H9 (cell line): ENCODE measurements around the gene SNX18. TPM values are rescaled to one million over a fixed set of nuclear protein-coding genes. Genes with fewer than 3 reads are reported as not detected.

ENCODE experiments used
- DNase-seq: peaks from one replicate; pipeline ENCODE4 v3.0.0-alpha.2; 2017
- H2AFZ ChIP-seq: one replicate; pipeline ENCODE4 v1.6.1; 2013; ENCODE audit warnings: mild to moderate bottlenecking, low read length, control low read depth, moderate library complexity
- H2AK5ac ChIP-seq: 2 replicates; pipeline ENCODE4 v1.6.1; 2013; ENCODE audit warnings: low read length, control low read depth, mixed read lengths; ENCODE audit not compliant: insufficient read length
- H2BK120ac ChIP-seq: one replicate; pipeline ENCODE4 v1.6.1; 2013; ENCODE audit warnings: low read depth, mild to moderate bottlenecking, low read length, control low read depth, inconsistent platforms; ENCODE audit not compliant: poor library complexity, severe bottlenecking
- H2BK12ac ChIP-seq: 2 replicates; pipeline ENCODE4 v1.6.1; 2013; ENCODE audit warnings: low read length, control low read depth, mixed read lengths, low read depth; ENCODE audit not compliant: insufficient read length
- H2BK15ac ChIP-seq: 2 replicates; pipeline ENCODE4 v1.6.1; 2013; ENCODE audit warnings: low read depth, low read length, control low read depth
- H2BK20ac ChIP-seq: one replicate; pipeline ENCODE4 v1.6.1; 2013; ENCODE audit warnings: low read depth, mild to moderate bottlenecking, low read length, control low read depth, inconsistent platforms; ENCODE audit not compliant: poor library complexity, severe bottlenecking
- H2BK5ac ChIP-seq: 2 replicates; pipeline ENCODE4 v1.6.1; 2013; ENCODE audit warnings: low read length, control low read depth, mixed read lengths; ENCODE audit not compliant: insufficient read length
- H3K14ac ChIP-seq: 2 replicates; pipeline ENCODE4 v1.6.1; 2013; ENCODE audit warnings: low read length, control low read depth; ENCODE audit not compliant: insufficient read depth
- H3K18ac ChIP-seq: 2 replicates; pipeline ENCODE4 v1.6.1; 2013; ENCODE audit warnings: low read depth, mild to moderate bottlenecking, mixed read lengths, low read length, control low read depth; ENCODE audit not compliant: insufficient read length
- H3K23ac ChIP-seq: 2 replicates; pipeline ENCODE4 v1.6.1; 2013; ENCODE audit warnings: low read length, control low read depth, mixed read lengths, low read depth; ENCODE audit not compliant: insufficient read length
- H3K23me2 ChIP-seq: 2 replicates; pipeline ENCODE4 v1.6.1; 2013; ENCODE audit warnings: low read depth, mild to moderate bottlenecking, mixed read lengths, low read length, control low read depth; ENCODE audit not compliant: insufficient read length, poor library complexity, severe bottlenecking
- H3K27ac ChIP-seq: 2 replicates; pipeline ENCODE4 v1.5.1; 2013; ENCODE audit warnings: low read length, control low read depth, mixed read lengths, low read depth; ENCODE audit not compliant: insufficient read length
- H3K27me3 ChIP-seq: 2 replicates; pipeline ENCODE4 v1.6.1; 2013; ENCODE audit warnings: low read length, control low read depth, inconsistent platforms; ENCODE audit not compliant: insufficient read depth
- H3K4ac ChIP-seq: 2 replicates; pipeline ENCODE4 v1.6.1; 2013; ENCODE audit warnings: low read depth, mild to moderate bottlenecking, control low read depth, inconsistent platforms, low read length, moderate library complexity
- H3K4me1 ChIP-seq: 2 replicates; pipeline ENCODE4 v1.6.1; 2013; ENCODE audit warnings: low read length, control low read depth, inconsistent platforms; ENCODE audit not compliant: insufficient read depth
- H3K4me2 ChIP-seq: 2 replicates; pipeline ENCODE4 v1.6.1; 2013; ENCODE audit warnings: low read length, control low read depth, mixed read lengths; ENCODE audit not compliant: insufficient read length, insufficient read depth
- H3K56ac ChIP-seq: 2 replicates; pipeline ENCODE4 v1.6.1; 2013; ENCODE audit warnings: low read depth, mild to moderate bottlenecking, mixed read lengths, low read length, control low read depth; ENCODE audit not compliant: insufficient read length
- H3K79me1 ChIP-seq: 2 replicates; pipeline ENCODE4 v1.6.1; 2013; ENCODE audit warnings: low read depth, mild to moderate bottlenecking, moderate library complexity, low read length, control low read depth, inconsistent platforms; ENCODE audit not compliant: insufficient read depth, poor library complexity, severe bottlenecking
- H3K79me2 ChIP-seq: 2 replicates; pipeline ENCODE4 v1.6.1; 2013; ENCODE audit warnings: low read length, control low read depth, inconsistent platforms; ENCODE audit not compliant: insufficient read depth
- H3K9ac ChIP-seq: 2 replicates; pipeline ENCODE4 v1.6.1; 2013; ENCODE audit warnings: low read length, control low read depth, mixed read lengths; ENCODE audit not compliant: insufficient read length; ENCODE audit errors: extremely low read depth
- H3K9me3 ChIP-seq: one replicate; pipeline ENCODE4 v1.6.1; 2013; ENCODE audit warnings: low read depth, low read length, inconsistent platforms; ENCODE audit not compliant: control insufficient read depth
- H3T11ph ChIP-seq: one replicate; pipeline ENCODE4 v1.6.1; 2013; ENCODE audit warnings: mild to moderate bottlenecking, low read length, control low read depth, inconsistent platforms
- H4K20me1 ChIP-seq: one replicate; pipeline ENCODE4 v1.6.1; 2013; ENCODE audit not compliant: control insufficient read depth, insufficient read length, insufficient read depth
- H4K5ac ChIP-seq: 2 replicates; pipeline ENCODE4 v1.6.1; 2013; ENCODE audit warnings: low read depth, mild to moderate bottlenecking, mixed read lengths, low read length, control low read depth; ENCODE audit not compliant: insufficient read length
- H4K8ac ChIP-seq: replicated peaks from 2 replicates; pipeline ENCODE4 v1.6.1; 2013; ENCODE audit warnings: low read length, control low read depth, mixed read lengths, low read depth; ENCODE audit not compliant: insufficient read length
- H4K91ac ChIP-seq: 2 replicates; pipeline ENCODE4 v1.6.1; 2013; ENCODE audit warnings: low read depth, mild to moderate bottlenecking, moderate library complexity, mixed read lengths, low read length, control low read depth; ENCODE audit not compliant: insufficient read length
- H3K27ac Mint-ChIP-seq, 3 experiments: 2 replicates in 2 of 3; 3 replicates in 1 of 3; pipeline ENCODE4 v1.8.0; 2020 to 2021; ENCODE audit warnings: mixed read lengths in 3 of 3, mild to moderate bottlenecking in 1 of 3, moderate library complexity in 1 of 3
- H3K27me3 Mint-ChIP-seq: 2 replicates; pipeline ENCODE4 v1.8.0; 2021; ENCODE audit warnings: low read depth, mild to moderate bottlenecking, moderate library complexity, mixed read lengths
- H3K36me3 Mint-ChIP-seq, 3 experiments: 2 replicates in 2 of 3; 3 replicates in 1 of 3; pipeline ENCODE4 v1.8.0; 2020 to 2021; ENCODE audit warnings: low read depth in 3 of 3, mixed read lengths in 3 of 3; ENCODE audit not compliant: insufficient read depth in 1 of 3
- H3K4me1 Mint-ChIP-seq, 2 experiments: 2 replicates each; pipeline ENCODE4 v1.8.0; 2020; ENCODE audit warnings: mixed read lengths in 2 of 2
- H3K4me3 Mint-ChIP-seq, 2 experiments: 2 replicates in 1 of 2; 3 replicates in 1 of 2; pipeline ENCODE4 v1.8.0; 2020 to 2021; ENCODE audit warnings: mild to moderate bottlenecking in 2 of 2, mixed read lengths in 2 of 2, moderate library complexity in 1 of 2
- H3K9me3 Mint-ChIP-seq, 2 experiments: 2 replicates in 1 of 2; 3 replicates in 1 of 2; pipeline ENCODE4 v1.8.0; 2020; ENCODE audit warnings: mild to moderate bottlenecking in 2 of 2, mixed read lengths in 2 of 2, moderate library complexity in 1 of 2
- WGBS: extraction: QIAGEN DNeasy Blood & Tissue Kit; methylation state at CpG from one replicate; pipeline ENCODE4 v1.1.7; 2013; ENCODE audit warnings: missing lambda C conversion rate, low lambda C conversion rate, mixed read lengths; ENCODE audit not compliant: insufficient read length; ENCODE audit errors: extremely low coverage; 5-methylcytosine and 5-hydroxymethylcytosine counted together
- total RNA-seq: library from RNA; stranded (reverse); gene quantifications from 2 replicates; pipeline ENCODE4 v1.2.1, GENCODE V29; 2021
- TF ChIP-seq, protein P1 (sequence below): fragments of 200-600 bp; sonication (generic); conservative IDR thresholded peaks from 3 replicates; pipeline ENCODE4 v1.8.0; 2021; ENCODE audit warnings: antibody characterized with exemption, mild to moderate bottlenecking

The SNX18 gene
- total RNA-seq, 1 experiment from 2014 or later: 17.2 TPM

- Histone ChIP-seq H2BK20ac (no peak overlapping the region), H2BK15ac (no peak overlapping the region), H4K5ac (no peak overlapping the region), H4K20me1 (no peaks in the 10 kb centered on the region), H3K79me2 (no peaks in the 10 kb centered on the region), H3K27me3 (no peaks in the 10 kb centered on the region), H2BK12ac (no peak overlapping the region), H3K4me1 (no peaks in the 10 kb centered on the region), H3K56ac (no peak overlapping the region), H3K23ac (no peak overlapping the region), H3K14ac (no peak overlapping the region), H3K9me3 (no peaks in the 10 kb centered on the region), H4K91ac (no peak overlapping the region), H2AK5ac (no peak overlapping the region), H3K9ac (no peak overlapping the region), H3T11ph (no peak overlapping the region), H2AFZ (no peak overlapping the region), H3K4me2 (no peak overlapping the region), H3K4ac (no peak overlapping the region), H2BK5ac (no peak overlapping the region), H3K23me2 (no peaks in the 10 kb centered on the region), H3K27ac (no peak overlapping the region), H3K18ac (no peak overlapping the region), H4K8ac (no peak overlapping the region), H3K79me1 (no peaks in the 10 kb centered on the region), H2BK120ac (no peak overlapping the region)
- no CpG with 5 or more reads among the region's 3 CpGs for WGBS
- H3K36me3 Mint-ChIP-seq: peaks cover 0 to 4% (median 0%) of the 10 kb centered on the region in 3 experiments; a peak in 1 of 7 replicates
- no peak for DNase-seq
- no peak overlapping the region for H3K27ac Mint-ChIP-seq
- TF ChIP-seq, protein P1, sequence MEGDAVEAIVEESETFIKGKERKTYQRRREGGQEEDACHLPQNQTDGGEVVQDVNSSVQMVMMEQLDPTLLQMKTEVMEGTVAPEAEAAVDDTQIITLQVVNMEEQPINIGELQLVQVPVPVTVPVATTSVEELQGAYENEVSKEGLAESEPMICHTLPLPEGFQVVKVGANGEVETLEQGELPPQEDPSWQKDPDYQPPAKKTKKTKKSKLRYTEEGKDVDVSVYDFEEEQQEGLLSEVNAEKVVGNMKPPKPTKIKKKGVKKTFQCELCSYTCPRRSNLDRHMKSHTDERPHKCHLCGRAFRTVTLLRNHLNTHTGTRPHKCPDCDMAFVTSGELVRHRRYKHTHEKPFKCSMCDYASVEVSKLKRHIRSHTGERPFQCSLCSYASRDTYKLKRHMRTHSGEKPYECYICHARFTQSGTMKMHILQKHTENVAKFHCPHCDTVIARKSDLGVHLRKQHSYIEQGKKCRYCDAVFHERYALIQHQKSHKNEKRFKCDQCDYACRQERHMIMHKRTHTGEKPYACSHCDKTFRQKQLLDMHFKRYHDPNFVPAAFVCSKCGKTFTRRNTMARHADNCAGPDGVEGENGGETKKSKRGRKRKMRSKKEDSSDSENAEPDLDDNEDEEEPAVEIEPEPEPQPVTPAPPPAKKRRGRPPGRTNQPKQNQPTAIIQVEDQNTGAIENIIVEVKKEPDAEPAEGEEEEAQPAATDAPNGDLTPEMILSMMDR: no peak
- H3K4me3 Mint-ChIP-seq: no peak overlapping the region
- H3K27me3 Mint-ChIP-seq: no peaks in the 10 kb centered on the region; the same call in 1 of the 2 replicates
- H3K4me1 Mint-ChIP-seq: peaks cover 10 to 14% of the 10 kb centered on the region in 2 experiments
- H3K9me3 Mint-ChIP-seq: peaks cover 7% of the 10 kb centered on the region in 2 experiments; a peak in 3 of 5 replicates
These were observed 64.4 kb downstream of the SNX18 start for GRCh38 chr5:54581831-54582548.
